Large intestine (tissue), 3 donors: ENCODE results near the gene TMEM244. TPM values are rescaled to one million over a fixed set of nuclear protein-coding genes. Genes with fewer than 3 reads are reported as not detected.

Experiments used
- DNase-seq, 2 donors: peaks; one replicate each; pipeline versions ENCODE4 v3.0.0 to v3.0.0-alpha.2; 2013
- H3K27ac ChIP-seq: one replicate; pipeline ENCODE4 v1.5.1; 2013; ENCODE audit warnings: low read length
- H3K27me3 ChIP-seq: 2 replicates; pipeline ENCODE4 v1.6.1; 2013; ENCODE audit warnings: low read length; ENCODE audit not compliant: control insufficient read depth, insufficient read depth
- H3K36me3 ChIP-seq: 2 replicates; pipeline ENCODE4 v1.6.1; 2013; ENCODE audit warnings: low read length; ENCODE audit not compliant: control insufficient read depth, insufficient read depth
- H3K4me1 ChIP-seq: one replicate; pipeline ENCODE4 v1.6.1; 2013; ENCODE audit warnings: low read length; ENCODE audit not compliant: control insufficient read depth, insufficient read depth
- H3K4me3 ChIP-seq: one replicate; pipeline ENCODE4 v1.5.1; 2013; ENCODE audit warnings: low read length
- H3K9me3 ChIP-seq: one replicate; pipeline ENCODE4 v1.6.1; 2013; ENCODE audit warnings: mild to moderate bottlenecking, low read depth, low read length, moderate library complexity; ENCODE audit not compliant: control insufficient read depth
- WGBS: methylation state at CpG from one replicate; pipeline ENCODE4 v1.1.5; 2013; ENCODE audit warnings: low lambda C conversion rate; ENCODE audit not compliant: insufficient coverage; 5-methylcytosine and 5-hydroxymethylcytosine counted together
- polyA plus RNA-seq: library from polyadenylated mRNA; unstranded; fragments of 120-200 nt; gene quantifications from one replicate; pipeline ENCODE4 v1.2.1, GENCODE V29; 2013

TMEM244 gene
- polyA plus RNA-seq, 1 donor: not detected

DNA sequence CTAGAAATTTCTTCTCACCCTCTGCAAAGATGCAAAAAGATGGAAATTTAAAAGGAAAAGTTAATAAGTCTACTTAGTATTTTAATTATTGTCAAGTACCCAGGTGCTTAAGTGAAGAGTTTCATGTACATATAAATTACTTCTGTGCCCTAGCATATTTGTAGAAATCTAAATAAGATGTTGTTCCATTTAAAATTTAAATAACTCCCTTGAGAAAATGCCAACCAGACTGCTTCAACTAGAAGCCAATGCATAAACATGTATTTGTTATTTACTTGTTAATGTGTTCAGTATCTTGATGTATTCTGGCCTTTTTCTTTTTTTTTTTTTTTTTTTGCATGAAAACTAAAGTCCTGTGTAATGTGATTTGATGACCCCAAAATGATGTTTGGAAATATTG is 6.3 kb upstream of the TMEM244 start:
- Histone ChIP-seq H3K4me1 (no peaks in the 10 kb centered on the region), H3K9me3 (no peaks in the 10 kb centered on the region), H3K4me3 (no peak overlapping the region), H3K27ac (no peak overlapping the region), H3K36me3 (no peaks in the 10 kb centered on the region), H3K27me3 (no peaks in the 10 kb centered on the region)
- no peak for DNase-seq

GRCh38 chr6:129866688-129867087 is 5.6 kb upstream of the TMEM244 start:
- Histone ChIP-seq H3K36me3 (no peaks in the 10 kb centered on the region), H3K9me3 (no peaks in the 10 kb centered on the region), H3K27ac (no peak overlapping the region), H3K4me1 (no peaks in the 10 kb centered on the region), H3K4me3 (no peak overlapping the region), H3K27me3 (no peaks in the 10 kb centered on the region)
- DNase-seq: no peak
- 83% methylated on average over 1 of the region's 2 CpGs for WGBS

GRCh38 chr6:129866256-129866655 is 5.1 kb upstream of the TMEM244 start:
- Histone ChIP-seq H3K4me3 (no peak overlapping the region), H3K27ac (no peak overlapping the region), H3K36me3 (no peaks in the 10 kb centered on the region), H3K27me3 (no peaks in the 10 kb centered on the region), H3K9me3 (no peaks in the 10 kb centered on the region), H3K4me1 (no peaks in the 10 kb centered on the region)
- 71% methylated on average over 1 of the region's 1 CpG for WGBS
- no peak for DNase-seq

DNA sequence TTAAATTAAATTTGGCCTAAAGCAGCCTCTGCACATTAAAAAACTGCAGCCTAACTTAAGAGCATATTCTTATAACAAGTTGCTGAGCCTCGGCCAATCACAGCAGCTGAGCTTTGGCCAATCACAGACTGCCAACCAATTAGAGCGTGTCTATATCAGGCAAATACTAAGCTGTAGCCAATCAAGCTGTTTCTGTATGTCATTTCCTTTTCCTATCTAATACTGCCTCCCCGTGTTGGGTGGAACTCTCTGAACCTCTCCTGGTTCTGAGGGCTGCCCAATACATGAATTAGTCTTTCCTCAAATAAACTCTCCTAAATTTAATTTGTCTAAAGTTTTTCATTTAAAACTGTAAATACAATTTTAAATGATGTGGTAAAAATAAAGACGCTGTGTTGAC is 3.9 kb upstream of the TMEM244 start:
- 92% methylated on average over 2 of the region's 4 CpGs for WGBS
- no peaks in the 10 kb centered on the region for H3K9me3 ChIP-seq
- DNase-seq: no peak
- H3K36me3 ChIP-seq: no peaks in the 10 kb centered on the region
- H3K27ac ChIP-seq: no peak overlapping the region
- no peak overlapping the region for H3K4me3 ChIP-seq
- no peaks in the 10 kb centered on the region for H3K27me3 ChIP-seq
- H3K4me1 ChIP-seq: no peaks in the 10 kb centered on the region

DNA sequence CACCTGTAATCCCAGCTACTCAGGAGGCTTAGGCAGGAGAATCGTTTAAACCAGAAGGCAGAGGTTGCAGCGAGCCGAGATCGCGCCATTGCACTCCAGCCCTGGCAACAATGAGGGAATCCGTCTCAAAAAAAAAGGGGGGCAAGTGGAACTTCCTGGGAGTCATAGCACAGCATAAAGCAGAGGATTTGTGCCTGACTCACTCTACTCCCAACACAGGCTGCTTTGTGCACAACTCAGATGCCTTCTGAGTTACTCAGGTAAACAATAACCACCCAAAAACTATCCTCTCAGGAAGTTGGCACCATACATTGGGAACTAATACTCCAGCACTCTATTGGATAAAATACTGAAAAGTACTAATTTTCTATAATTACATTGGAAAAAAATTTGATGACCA is 2.5 kb upstream of the TMEM244 start:
- no CpG with 5 or more reads among the region's 6 CpGs for WGBS
- H3K27me3 ChIP-seq: no peaks in the 10 kb centered on the region
- no peak for DNase-seq
- no peak overlapping the region for H3K4me3 ChIP-seq
- H3K4me1 ChIP-seq: no peaks in the 10 kb centered on the region
- H3K36me3 ChIP-seq: no peaks in the 10 kb centered on the region
- no peaks in the 10 kb centered on the region for H3K9me3 ChIP-seq
- H3K27ac ChIP-seq: no peak overlapping the region

DNA sequence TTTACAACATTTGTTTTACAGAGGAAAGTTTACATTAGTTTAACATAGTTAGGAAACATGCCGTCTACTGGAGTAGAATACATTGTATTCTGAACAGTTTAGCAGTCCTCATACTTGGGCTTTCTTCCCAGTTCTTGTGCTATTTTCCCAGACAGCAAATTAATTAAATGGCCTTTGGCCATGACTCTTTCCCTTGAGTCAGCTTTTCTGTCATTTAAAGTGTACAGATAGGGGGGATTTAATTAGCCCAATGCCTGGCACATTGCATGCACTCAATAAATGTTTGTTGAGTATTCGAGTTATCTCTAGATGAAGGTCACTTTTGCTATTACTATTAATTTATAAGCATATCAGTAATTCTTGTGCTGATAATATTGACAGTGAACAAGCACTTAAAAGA is 1.6 kb downstream of the TMEM244 start:
- Histone ChIP-seq H3K4me1 (no peaks in the 10 kb centered on the region), H3K27ac (no peak overlapping the region), H3K9me3 (no peaks in the 10 kb centered on the region), H3K36me3 (no peaks in the 10 kb centered on the region), H3K27me3 (no peaks in the 10 kb centered on the region), H3K4me3 (no peak overlapping the region)
- 0% methylated on average over 1 of the region's 2 CpGs for WGBS
- DNase-seq: no peak

GRCh38 chr6:129857838-129858237 is 3.3 kb downstream of the TMEM244 start:
- no peaks in the 10 kb centered on the region for H3K36me3 ChIP-seq
- no peak overlapping the region for H3K27ac ChIP-seq
- H3K9me3 ChIP-seq: no peaks in the 10 kb centered on the region
- no peak overlapping the region for H3K4me3 ChIP-seq
- DNase-seq: no peak
- 66% methylated on average over 3 of the region's 4 CpGs for WGBS
- H3K4me1 ChIP-seq: no peaks in the 10 kb centered on the region
- no peaks in the 10 kb centered on the region for H3K27me3 ChIP-seq

GRCh38 chr6:129853996-129854711 is 7.0 kb downstream of the TMEM244 start:
- no peaks in the 10 kb centered on the region for H3K36me3 ChIP-seq
- no peaks in the 10 kb centered on the region for H3K27me3 ChIP-seq
- DNase-seq: no peak
- no peak overlapping the region for H3K27ac ChIP-seq
- H3K9me3 ChIP-seq: no peaks in the 10 kb centered on the region
- no peaks in the 10 kb centered on the region for H3K4me1 ChIP-seq
- 52% methylated on average over 2 of the region's 3 CpGs for WGBS
- no peak overlapping the region for H3K4me3 ChIP-seq

DNA sequence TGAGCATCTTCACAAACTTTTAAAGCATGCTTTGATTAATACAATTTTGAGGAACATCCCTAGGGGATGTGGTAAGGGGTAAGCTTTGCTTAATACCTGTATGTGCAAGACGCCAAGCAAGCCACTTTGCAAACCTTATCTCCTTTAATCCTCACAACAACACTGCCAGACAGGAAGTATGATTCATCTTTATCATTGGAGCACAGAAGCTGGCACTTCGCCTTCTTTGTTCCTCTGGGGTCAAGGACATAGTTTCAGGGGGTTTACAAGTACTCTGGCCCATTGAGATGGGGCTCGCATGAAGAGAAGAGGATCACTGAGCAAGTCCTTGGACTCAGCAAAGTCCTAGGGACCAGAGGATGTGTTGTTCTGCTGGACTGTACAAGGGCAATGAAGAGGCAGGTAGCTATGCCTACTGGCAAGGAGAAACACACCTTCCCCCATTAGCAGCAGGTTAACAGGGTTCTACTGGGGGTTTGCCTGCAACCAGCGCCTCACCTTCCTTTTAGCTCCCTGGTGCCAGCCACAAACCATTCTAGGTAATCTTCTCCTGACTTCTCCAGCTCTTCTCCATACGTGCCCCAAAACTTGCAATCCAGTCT is 8.8 kb downstream of the TMEM244 start:
- no peak for DNase-seq
- Histone ChIP-seq H3K27me3 (no peaks in the 10 kb centered on the region), H3K36me3 (no peaks in the 10 kb centered on the region), H3K4me3 (no peak overlapping the region), H3K9me3 (no peaks in the 10 kb centered on the region), H3K4me1 (no peaks in the 10 kb centered on the region), H3K27ac (no peak overlapping the region)
- 90% methylated on average over 1 of the region's 5 CpGs for WGBS

DNA sequence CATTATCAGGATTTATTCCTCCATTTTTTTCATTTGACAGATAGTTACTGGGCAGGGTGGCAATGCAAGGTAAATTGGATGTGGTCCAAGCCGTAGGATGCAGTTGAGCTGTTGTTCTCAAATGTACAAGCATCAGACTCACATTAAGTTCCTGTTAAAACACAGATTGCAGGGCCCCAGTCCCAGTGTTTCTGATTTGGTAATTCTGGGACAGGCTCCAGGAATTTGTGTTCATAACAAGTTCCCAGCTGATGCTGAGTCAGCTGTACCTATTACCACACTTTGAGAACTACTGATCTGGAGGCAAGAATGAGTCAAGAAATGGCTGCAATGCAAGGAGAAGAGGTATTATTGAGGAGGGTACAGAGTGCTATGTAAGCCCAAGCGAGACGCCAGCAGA is 11.7 kb downstream of the TMEM244 start:
- no peaks in the 10 kb centered on the region for H3K4me1 ChIP-seq
- H3K9me3 ChIP-seq: no peaks in the 10 kb centered on the region
- WGBS: no CpG with 5 or more reads among the region's 3 CpGs
- H3K27me3 ChIP-seq: peaks cover 1% of the 10 kb centered on the region
- no peaks in the 10 kb centered on the region for H3K36me3 ChIP-seq
- no peak overlapping the region for H3K27ac ChIP-seq
- no peak for DNase-seq
- no peak overlapping the region for H3K4me3 ChIP-seq

DNA sequence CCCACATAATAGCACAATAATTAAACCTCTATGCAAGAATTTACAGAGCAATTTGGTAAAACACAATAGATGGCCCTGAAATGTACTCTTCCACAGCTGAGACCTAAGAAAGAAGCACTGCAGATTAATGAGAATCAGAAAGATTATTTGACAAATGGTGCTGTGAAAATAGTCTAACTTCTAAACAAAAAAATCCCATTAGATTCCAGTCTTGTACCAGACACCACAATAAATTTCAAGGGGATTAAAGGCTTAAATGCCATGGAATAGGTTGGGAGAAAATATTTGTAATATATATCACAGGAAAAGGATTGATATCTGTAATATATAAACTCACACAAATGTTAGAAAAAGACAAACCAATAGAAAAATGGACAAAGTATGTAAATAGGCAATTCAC is 14.4 kb downstream of the TMEM244 start:
- H3K36me3 ChIP-seq: no peaks in the 10 kb centered on the region
- H3K9me3 ChIP-seq: no peaks in the 10 kb centered on the region

More for the DNA sequence above, 14.4 kb downstream of the TMEM244 start:
- H3K4me1 ChIP-seq: no peaks in the 10 kb centered on the region
- DNase-seq: no peak
- no peak overlapping the region for H3K4me3 ChIP-seq
- no peak overlapping the region for H3K27ac ChIP-seq
- peaks cover 3% of the 10 kb centered on the region for H3K27me3 ChIP-seq
